Liver (tissue), 9 donors: ENCODE data around the gene WDR37. TPM values are rescaled to one million over a fixed set of nuclear protein-coding genes. Genes with fewer than 3 reads are reported as not detected.

ENCODE experiments used
- DNase-seq: peaks from one replicate; pipeline ENCODE4 v3.0.0-alpha.2; 2017; ENCODE audit warnings: low spot score
- H3K27ac ChIP-seq, 2 donors: one replicate each; pipeline ENCODE4 v1.7.0; 2013; ENCODE audit warnings: inconsistent platforms in 2 of 2, low read length in 2 of 2, control low read depth in 1 of 2, low read depth in 1 of 2, mild to moderate bottlenecking in 1 of 2
- H3K27me3 ChIP-seq, 4 donors: one replicate each; pipeline versions ENCODE4 v1.6.1 to v1.7.0; 2013; ENCODE audit warnings: low read length in 3 of 4, inconsistent platforms in 1 of 4, mild to moderate bottlenecking in 1 of 4, moderate library complexity in 1 of 4; ENCODE audit not compliant: control insufficient read depth in 4 of 4, insufficient read depth in 4 of 4
- H3K36me3 ChIP-seq, 4 donors: one replicate each; pipeline versions ENCODE4 v1.6.1 to v1.7.0; 2013; ENCODE audit warnings: low read length in 3 of 4, mild to moderate bottlenecking in 3 of 4, low read depth in 1 of 4, moderate library complexity in 1 of 4; ENCODE audit not compliant: control insufficient read depth in 4 of 4, insufficient read depth in 3 of 4
- H3K4me1 ChIP-seq, 4 donors: one replicate each; pipeline versions ENCODE4 v1.6.1 to v1.7.0; 2013; ENCODE audit warnings: low read length in 3 of 4, mild to moderate bottlenecking in 3 of 4, moderate library complexity in 1 of 4; ENCODE audit not compliant: control insufficient read depth in 4 of 4, insufficient read depth in 4 of 4
- H3K4me3 ChIP-seq, 3 donors: one replicate each; pipeline versions ENCODE4 v1.6.1 to v1.7.0; 2013; ENCODE audit warnings: low read length in 3 of 3, control low read depth in 1 of 3, low read depth in 1 of 3, mild to moderate bottlenecking in 1 of 3
- H3K9ac ChIP-seq, 2 donors: one replicate each; pipeline ENCODE4 v1.7.0; 2013; ENCODE audit warnings: low read length in 2 of 2, mild to moderate bottlenecking in 2 of 2, moderate library complexity in 2 of 2, control low read depth in 1 of 2, low read depth in 1 of 2
- H3K9me3 ChIP-seq, 4 donors: one replicate each; pipeline versions ENCODE4 v1.6.1 to v1.7.0; 2013; ENCODE audit warnings: low read length in 3 of 4; ENCODE audit not compliant: control insufficient read depth in 4 of 4
- ATF3 ChIP-seq: IDR thresholded peaks from 2 replicates; pipeline ENCODE4 v1.6.1; 2016; ENCODE audit warnings: antibody characterized with exemption
- EGR1 ChIP-seq, 2 donors: IDR thresholded peaks; 2 replicates each; pipeline ENCODE4 v1.6.1; 2016 to 2018; ENCODE audit warnings: antibody characterized with exemption in 2 of 2, low read depth in 2 of 2
- FOXA1 ChIP-seq: IDR thresholded peaks from 2 replicates; pipeline ENCODE4 v1.6.1; 2016; ENCODE audit warnings: antibody characterized with exemption
- FOXA2 ChIP-seq: IDR thresholded peaks from 2 replicates; pipeline ENCODE4 v1.6.1; 2016; ENCODE audit warnings: antibody characterized with exemption
- GABPA ChIP-seq, 2 donors: IDR thresholded peaks in 1 of 2; conservative IDR thresholded peaks in 1 of 2; 2 replicates each; pipeline ENCODE4 v1.6.1; 2016; ENCODE audit warnings: antibody characterized with exemption in 2 of 2, mild to moderate bottlenecking in 1 of 2, moderate library complexity in 1 of 2
- HNF4A ChIP-seq, 2 donors: conservative IDR thresholded peaks; 2 replicates each; pipeline ENCODE4 v1.6.1; 2016; ENCODE audit warnings: antibody characterized with exemption in 2 of 2, mild to moderate bottlenecking in 2 of 2
- HNF4G ChIP-seq: IDR thresholded peaks from 2 replicates; pipeline ENCODE4 v1.6.1; 2016; ENCODE audit warnings: antibody characterized with exemption
- JUND ChIP-seq, 2 donors: IDR thresholded peaks; 2 replicates each; pipeline ENCODE4 v1.6.1; 2016; ENCODE audit warnings: antibody characterized with exemption in 2 of 2
- MAX ChIP-seq: IDR thresholded peaks from 2 replicates; pipeline ENCODE4 v1.6.1; 2016; ENCODE audit warnings: antibody characterized with exemption
- NR2F2 ChIP-seq: IDR thresholded peaks from 2 replicates; pipeline ENCODE4 v1.6.1; 2016; ENCODE audit warnings: antibody characterized with exemption
- RAD21 ChIP-seq, 2 donors: IDR thresholded peaks; 2 replicates each; pipeline ENCODE4 v1.6.1; 2016; ENCODE audit warnings: antibody characterized with exemption in 2 of 2, mild to moderate bottlenecking in 2 of 2
- REST ChIP-seq: IDR thresholded peaks from 2 replicates; pipeline ENCODE4 v1.6.1; 2016; ENCODE audit warnings: antibody characterized with exemption, mild to moderate bottlenecking
- RXRA ChIP-seq, 2 donors: IDR thresholded peaks; 2 replicates each; pipeline ENCODE4 v1.6.1; 2017 to 2018; ENCODE audit warnings: antibody characterized with exemption in 2 of 2, mild to moderate bottlenecking in 1 of 2
- SP1 ChIP-seq: IDR thresholded peaks from 2 replicates; pipeline ENCODE4 v1.6.1; 2018; ENCODE audit warnings: antibody characterized with exemption, mild to moderate bottlenecking
- TAF1 ChIP-seq: conservative IDR thresholded peaks from 2 replicates; pipeline ENCODE4 v1.6.1; 2016; ENCODE audit warnings: antibody characterized with exemption, mild to moderate bottlenecking
- YY1 ChIP-seq: IDR thresholded peaks from 2 replicates; pipeline ENCODE4 v1.6.1; 2016; ENCODE audit warnings: antibody characterized with exemption, mild to moderate bottlenecking
- ZBTB33 ChIP-seq: IDR thresholded peaks from 2 replicates; pipeline ENCODE4 v1.6.1; 2016; ENCODE audit warnings: antibody characterized with exemption
- WGBS: extraction: QIAGEN DNeasy Blood & Tissue Kit; methylation state at CpG from one replicate; pipeline ENCODE4 v1.1.7; 2013; 5-methylcytosine and 5-hydroxymethylcytosine counted together
- polyA plus RNA-seq, 2 donors: library from polyadenylated mRNA; stranded (reverse) in 1 of 2; unstranded in 1 of 2; fragments of 200-250 nt in 1 of 2; fragments of >200 nt in 1 of 2; fragmentation: Nextera tagmentation in 1 of 2; extraction: Ambion mirVana in 1 of 2; gene quantifications; one replicate each; pipeline versions ENCODE4 v1.2.1 to v1.2.3, GENCODE V29; 2013 to 2015
- total RNA-seq, 2 donors: library from RNA; depleted of rRNA; stranded (reverse); fragments of >200 nt; gene quantifications; one replicate each; pipeline ENCODE4 v1.2.3, GENCODE V29; 2014
- donor health status: healthy.
- donor health status: healthy.
- donor health status: healthy.
- donor health status: healthy.
- donor health status: healthy.

The WDR37 gene
- total and polyA plus RNA-seq, 4 donors: 3.6 to 12.1 (median 5.6) TPM

GRCh38 chr10:1163831-1164230, 107.6 kb downstream of the WDR37 start:
- TF ChIP-seq RAD21 (IDR thresholded peaks at IDR 0.05) (no peak), HNF4G (no peak), ZBTB33 (no peak), JUND (IDR thresholded peaks at IDR 0.05) (no peak), EGR1 (IDR thresholded peaks at IDR 0.05; ENCODE audit: low read depth in 2 of 2) (no peak), ATF3 (no peak), MAX (no peak), RXRA (IDR thresholded peaks at IDR 0.05) (no peak), FOXA2 (no peak), FOXA1 (no peak), TAF1 (no peak), YY1 (no peak), GABPA (IDR thresholded peaks at IDR 0.05 in 1 of 2, conservative IDR thresholded peaks at IDR 0.05 in 1 of 2) (no peak), REST (no peak), HNF4A (conservative IDR thresholded peaks at IDR 0.05) (no peak), NR2F2 (no peak), SP1 (no peak)
- Histone ChIP-seq H3K27me3 (no peaks in the 10 kb centered on the region), H3K27ac (no peak overlapping the region), H3K9me3 (no peaks in the 10 kb centered on the region), H3K4me3 (no peak overlapping the region), H3K9ac (no peak overlapping the region), H3K4me1 (no peaks in the 10 kb centered on the region), H3K36me3 (no peaks in the 10 kb centered on the region)
- WGBS: 65% methylated on average over 5 of the region's 5 CpGs
- DNase-seq: no peak

- no peak for TF ChIP-seq SP1
- TF ChIP-seq ZBTB33: no peak
- TF ChIP-seq MAX: no peak
- no peak for TF ChIP-seq RXRA (IDR thresholded peaks at IDR 0.05)
- TF ChIP-seq HNF4A (conservative IDR thresholded peaks at IDR 0.05): no peak
- TF ChIP-seq NR2F2: no peak
- no peak for TF ChIP-seq TAF1
- TF ChIP-seq FOXA2: no peak
- TF ChIP-seq YY1: no peak
- no peak overlapping the region for H3K9ac ChIP-seq
- H3K4me1 ChIP-seq: no peaks in the 10 kb centered on the region
- no peak overlapping the region for H3K27ac ChIP-seq
- H3K27me3 ChIP-seq: peaks cover 0 to 3% (median 0%) of the 10 kb centered on the region in 4 donors
- 85% methylated on average over 15 of the region's 15 CpGs for WGBS
- H3K4me3 ChIP-seq: no peak overlapping the region
- no peak for DNase-seq
- no peaks in the 10 kb centered on the region for H3K36me3 ChIP-seq
- H3K9me3 ChIP-seq: no peaks in the 10 kb centered on the region
These were observed 110.1 kb downstream of the WDR37 start for GRCh38 chr10:1166101-1166827.
